OCI-M2 (cell line): ENCODE measurements around the gene MAMDC2.

Experiments used
- DNase-seq: peaks from one replicate; lab custom pipeline; 2025; ENCODE audit not compliant: unreplicated experiment; lab: John Stamatoyannopoulos, UW

The MAMDC2 gene

GRCh38 chr9:70043689-70044489 lies at the start of gene MAMDC2:
MAMDC2 (plus strand) TSS chr9:70043848; CDS start chr9:70044198, 350 bp downstream.
- DNase-seq = no peak

GRCh38 chr9:69995846-69996245 lies 47.8 kb upstream of the MAMDC2 start:
- no peak for DNase-seq

GRCh38 chr9:69996967-69997366 lies 46.7 kb upstream of the MAMDC2 start:
- no peak for DNase-seq

- DNase-seq = no peak
Measured at GRCh38 chr9:69997524-69997923, 46.1 kb upstream of the MAMDC2 start.

GRCh38 chr9:69999315-69999714 lies 44.3 kb upstream of the MAMDC2 start:
- DNase-seq = no peak

GRCh38 chr9:70000469-70000868 lies 43.2 kb upstream of the MAMDC2 start:
- DNase-seq = no peak

GRCh38 chr9:70003901-70004714 lies 39.5 kb upstream of the MAMDC2 start:
- DNase-seq = no peak

GRCh38 chr9:70006306-70006705 lies 37.3 kb upstream of the MAMDC2 start:
- DNase-seq = no peak

- DNase-seq = no peak
Measured at GRCh38 chr9:70007831-70008230, 35.8 kb upstream of the MAMDC2 start.

- DNase-seq = no peak
Measured at GRCh38 chr9:70010015-70010414, 33.6 kb upstream of the MAMDC2 start.

- no peak for DNase-seq
Measured at GRCh38 chr9:70011366-70011765, 32.3 kb upstream of the MAMDC2 start.

GRCh38 chr9:70012569-70012968 lies 31.1 kb upstream of the MAMDC2 start:
- DNase-seq = no peak

GRCh38 chr9:70013598-70014196 lies 30.0 kb upstream of the MAMDC2 start:
- DNase-seq = no peak

GRCh38 chr9:70015099-70015498 lies 28.5 kb upstream of the MAMDC2 start:
- no peak for DNase-seq

- no peak for DNase-seq
Measured at GRCh38 chr9:70020217-70020616, 23.4 kb upstream of the MAMDC2 start.

- DNase-seq = no peak
Measured at GRCh38 chr9:70020991-70021571, 22.6 kb upstream of the MAMDC2 start.

GRCh38 chr9:70028287-70028686 lies 15.4 kb upstream of the MAMDC2 start:
- no peak for DNase-seq

- no peak for DNase-seq
Measured at GRCh38 chr9:70030156-70030555, 13.5 kb upstream of the MAMDC2 start.

- no peak for DNase-seq
Measured at GRCh38 chr9:70031141-70031545, 12.5 kb upstream of the MAMDC2 start.

GRCh38 chr9:70034271-70034711 lies 9.4 kb upstream of the MAMDC2 start:
- DNase-seq = no peak

GRCh38 chr9:70035691-70036090 lies 8.0 kb upstream of the MAMDC2 start:
- DNase-seq = no peak
